SK-N-SH (cell line): ENCODE measurements around the gene AOAH. TPM values are rescaled to one million over a fixed set of nuclear protein-coding genes. Genes with fewer than 3 reads are reported as not detected.

Experiments used
- CTCF ChIA-PET: fragments of 300-600, 350-600 bp; formaldehyde crosslinking; extraction: SDS; loops from one replicate; lab custom pipeline; 2021; lab: Yijun Ruan, JAX
- POLR2A ChIA-PET: fragments of 350-600 bp; sonication (Branson Sonifier 250); formaldehyde crosslinking; extraction: SDS; loops from one replicate; lab custom pipeline; 2020; ENCODE audit warnings: antibody characterized with exemption, inconsistent platforms; lab: Yijun Ruan, JAX
- DNase-seq: peaks from one replicate; pipeline ENCODE4 v3.0.0; 2012
- H2AFZ ChIP-seq: fragments of 200-600 bp; sonication (generic); 2 replicates; pipeline ENCODE4 v1.8.1; 2016; ENCODE audit warnings: antibody characterized with exemption, mild to moderate bottlenecking, low read depth
- H3F3A ChIP-seq: fragments of 200-600 bp; sonication (generic); replicated peaks from 2 replicates; pipeline ENCODE3; 2016; ENCODE audit warnings: antibody characterized with exemption, mild to moderate bottlenecking; ENCODE audit not compliant: insufficient read depth
- H3K27ac ChIP-seq, 2 experiments: fragments of 200-500 bp in 1 of 2; fragments of 200-600 bp in 1 of 2; sonication (Bioruptor generic) in 1 of 2; sonication (generic), shearing (Covaris generic) in 1 of 2; 2 replicates each; pipeline versions ENCODE4 v1.5.1 to v1.6.1; 2014 to 2016; ENCODE audit warnings: low read depth in 2 of 2, inconsistent platforms in 1 of 2, low read length in 1 of 2, mild to moderate bottlenecking in 1 of 2, mixed read lengths in 1 of 2
- H3K27me3 ChIP-seq: fragments of 200-600 bp; sonication (generic), shearing (Covaris generic); 2 replicates; pipeline ENCODE4 v1.6.1; 2016; ENCODE audit warnings: mixed run types; ENCODE audit not compliant: insufficient read depth
- H3K36me3 ChIP-seq, 2 experiments: fragments of 200-500 bp in 1 of 2; fragments of 200-600 bp in 1 of 2; sonication (Bioruptor generic) in 1 of 2; sonication (generic) in 1 of 2; replicated peaks in 1 of 2; 2 replicates each; pipeline versions ENCODE3 to v1.5.1; 2014 to 2016; ENCODE audit warnings: low read length in 1 of 2, mild to moderate bottlenecking in 1 of 2; ENCODE audit not compliant: insufficient read depth in 2 of 2, control insufficient read depth in 1 of 2
- H3K4me1 ChIP-seq, 2 experiments: fragments of 200-500 bp in 1 of 2; fragments of 200-600 bp in 1 of 2; sonication (Bioruptor generic) in 1 of 2; sonication (generic), shearing (Covaris generic) in 1 of 2; 2 replicates each; pipeline versions ENCODE4 v1.5.1 to v1.6.1; 2014 to 2016; ENCODE audit warnings: low read depth in 1 of 2, low read length in 1 of 2, mixed run types in 1 of 2; ENCODE audit not compliant: insufficient read depth in 2 of 2, control insufficient read depth in 1 of 2
- H3K4me2 ChIP-seq: fragments of 200-600 bp; sonication (generic), shearing (Covaris generic); 2 replicates; pipeline ENCODE4 v1.6.1; 2017; ENCODE audit warnings: mixed run types
- H3K4me3 ChIP-seq, 2 experiments: fragments of 200-500 bp in 1 of 2; fragments of 200-600 bp in 1 of 2; sonication (Bioruptor generic) in 1 of 2; sonication (generic), shearing (Covaris generic) in 1 of 2; 2 replicates each; pipeline versions ENCODE4 v1.5.1 to v1.8.1; 2014 to 2016; ENCODE audit warnings: low read depth in 2 of 2, inconsistent platforms in 1 of 2, low read length in 1 of 2, mild to moderate bottlenecking in 1 of 2, mixed read lengths in 1 of 2, moderate library complexity in 1 of 2
- H3K79me2 ChIP-seq: fragments of 200-600 bp; sonication (generic); 2 replicates; pipeline ENCODE4 v1.8.1; 2017; ENCODE audit warnings: mild to moderate bottlenecking; ENCODE audit not compliant: insufficient read depth
- H3K9ac ChIP-seq: fragments of 200-600 bp; sonication (generic); 2 replicates; pipeline ENCODE4 v1.6.1; 2017; ENCODE audit warnings: mixed run types
- H3K9me2 ChIP-seq: fragments of 200-600 bp; sonication (generic); 2 replicates; pipeline ENCODE4 v1.6.1; 2017; ENCODE audit warnings: mixed run types
- H3K9me3 ChIP-seq: fragments of 200-600 bp; sonication (generic); 2 replicates; pipeline ENCODE4 v1.6.1; 2017; ENCODE audit warnings: mixed run types, mild to moderate bottlenecking, moderate library complexity
- H4K20me1 ChIP-seq: fragments of 200-600 bp; sonication (generic); 2 replicates; pipeline ENCODE4 v1.6.1; 2017; ENCODE audit warnings: mild to moderate bottlenecking, mixed run types; ENCODE audit not compliant: insufficient read depth
- ELF1 ChIP-seq: IDR thresholded peaks from 2 replicates; pipeline ENCODE4 v1.4.0; 2012
- EP300 ChIP-seq, 2 experiments: IDR thresholded peaks; 2 replicates each; pipeline versions ENCODE4 v1.4.0 to v1.6.1; 2012; ENCODE audit warnings: borderline replicate concordance in 1 of 2, low read depth in 1 of 2, low read length in 1 of 2
- EZH2phosphoT487 ChIP-seq: fragments of 200-600 bp; sonication (generic); IDR thresholded peaks from 2 replicates; pipeline ENCODE4 v1.6.1; 2017; ENCODE audit warnings: low read depth, mixed run types, mild to moderate bottlenecking, antibody characterized with exemption, moderate library complexity, borderline replicate concordance
- FOXJ3 ChIP-seq: sonication (generic); formaldehyde crosslinking; IDR thresholded peaks from 2 replicates; pipeline ENCODE4 v1.5.1; 2020; ENCODE audit warnings: mild to moderate bottlenecking, missing genetic modification reagents
- FOXM1 ChIP-seq: IDR thresholded peaks from 2 replicates; pipeline ENCODE4 v1.4.0; 2012; ENCODE audit warnings: low read depth, mild to moderate bottlenecking
- GATA2 ChIP-seq: sonication (generic); formaldehyde crosslinking; IDR thresholded peaks from 2 replicates; pipeline ENCODE4 v1.5.0; 2020; ENCODE audit warnings: mild to moderate bottlenecking, missing genetic modification reagents
- IRF3 ChIP-seq: fragments of 150-350 bp; IDR thresholded peaks from 2 replicates; pipeline ENCODE4 v1.6.1; 2016; ENCODE audit warnings: mild to moderate bottlenecking, low read depth, low read length
- JUND ChIP-seq: IDR thresholded peaks from 2 replicates; pipeline ENCODE4 v1.4.0; 2012
- NFIC ChIP-seq: IDR thresholded peaks from 2 replicates; pipeline ENCODE4 v1.4.0; 2012; ENCODE audit warnings: borderline replicate concordance
- POLR2AphosphoS5 ChIP-seq: IDR thresholded peaks from 2 replicates; pipeline ENCODE4 v1.6.1; 2012; ENCODE audit warnings: low read depth, low read length
- RFX5 ChIP-seq: IDR thresholded peaks from 2 replicates; pipeline ENCODE4 v1.6.1; 2012; ENCODE audit warnings: mild to moderate bottlenecking, improper control_type of control experiment, low read length
- SIN3A ChIP-seq: IDR thresholded peaks from 2 replicates; pipeline ENCODE4 v1.6.1; 2012; ENCODE audit warnings: low read depth, mild to moderate bottlenecking, low read length, moderate library complexity, borderline replicate concordance
- SMC3 ChIP-seq: IDR thresholded peaks from 2 replicates; pipeline ENCODE4 v1.6.1; 2012; ENCODE audit warnings: low read depth, low read length, improper control_type of control experiment
- TAF1 ChIP-seq: IDR thresholded peaks from 2 replicates; pipeline ENCODE4 v1.6.1; 2012; ENCODE audit warnings: low read depth, mild to moderate bottlenecking, low read length, moderate library complexity, borderline replicate concordance
- TCF12 ChIP-seq: IDR thresholded peaks from 2 replicates; pipeline ENCODE4 v1.4.0; 2012
- TEAD4 ChIP-seq: IDR thresholded peaks from 2 replicates; pipeline ENCODE4 v1.4.0; 2012; ENCODE audit warnings: mild to moderate bottlenecking, borderline replicate concordance; ENCODE audit not compliant: insufficient read depth
- YY1 ChIP-seq: IDR thresholded peaks from 2 replicates; pipeline ENCODE4 v1.4.0; 2012; ENCODE audit warnings: low read depth, mild to moderate bottlenecking
- WGBS: methylation state at CpG from one replicate; pipeline ENCODE4 v1.1.6; 2017; ENCODE audit warnings: low lambda C conversion rate; 5-methylcytosine and 5-hydroxymethylcytosine counted together
- polyA plus RNA-seq, 3 experiments: library from polyadenylated mRNA; depleted of rRNA; stranded (reverse); fragments of >200 nt; gene quantifications; 2 replicates each; pipeline ENCODE4 v1.2.3, GENCODE V29; 2012
- TF ChIP-seq, protein P1 (sequence below): IDR thresholded peaks from 2 replicates; pipeline ENCODE4 v1.4.0; 2012; ENCODE audit warnings: low read depth
- TF ChIP-seq, protein P2 (sequence below): IDR thresholded peaks from 2 replicates; pipeline ENCODE4; 2012

AOAH gene
- polyA plus RNA-seq, 1 of the 3 experiments (the other 2 are of a cell fraction), result not detected

- TF ChIP-seq IRF3 (no peak), RFX5 (no peak), TCF12 (no peak), NFIC (no peak), ELF1 (no peak), YY1 (no peak)
- TF ChIP-seq, protein P1, sequence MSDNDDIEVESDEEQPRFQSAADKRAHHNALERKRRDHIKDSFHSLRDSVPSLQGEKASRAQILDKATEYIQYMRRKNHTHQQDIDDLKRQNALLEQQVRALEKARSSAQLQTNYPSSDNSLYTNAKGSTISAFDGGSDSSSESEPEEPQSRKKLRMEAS, result no peak
Measured at GRCh38 chr7:36668080-36668479, 56.2 kb downstream of the AOAH start (continued).

GRCh38 chr7:36667007-36667745, 57.1 kb downstream of the AOAH start:
- H3K9me3 ChIP-seq, result no peaks in the 10 kb centered on the region
- H3K4me3 ChIP-seq, result no peak overlapping the region
- no peak for DNase-seq
- no peaks in the 10 kb centered on the region for H3K79me2 ChIP-seq
- CTCF ChIA-PET, result interaction anchor here (1.6 to 2.3 kb wide), 3 partner anchors 12 to 300 kb away, joined by 4 to 6 read pairs (median 4); no protein-coding TSS in a partner anchor
- peaks cover 0 to 3% of the 10 kb centered on the region in 2 experiments; a peak in 1 of 4 replicates for H3K4me1 ChIP-seq
- H3K9ac ChIP-seq, result no peak overlapping the region
- H3F3A ChIP-seq, result no peaks in the 10 kb centered on the region
- H3K27ac ChIP-seq, result no peak overlapping the region
- no peak overlapping the region for H3K4me2 ChIP-seq
- H4K20me1 ChIP-seq, result no peaks in the 10 kb centered on the region
- POLR2A ChIA-PET, result no interaction called here
- WGBS, result 87% methylated on average over 2 of the region's 2 CpGs
- no peaks in the 10 kb centered on the region for H3K9me2 ChIP-seq
- peak; percentile 11; the same call in 1 of the 2 replicates for TF ChIP-seq NFIC
- peak; percentile 33; the same call in 1 of the 2 replicates for TF ChIP-seq TEAD4
- TF ChIP-seq SIN3A, result no peak
- TF ChIP-seq FOXJ3 (CRISPR knock-in tag), result no peak
- TF ChIP-seq EZH2phosphoT487, result no peak
- TF ChIP-seq SMC3, result no peak
- no peak for TF ChIP-seq TAF1
- no peak for TF ChIP-seq IRF3
- TF ChIP-seq RFX5, result no peak
- TF ChIP-seq FOXM1, result 0 out of 2 replicates have a peak, but pooled peaks have one; percentile 31
- TF ChIP-seq GATA2, result no peak
- peak; percentile 57; the same call in 1 of the 2 replicates for TF ChIP-seq POLR2AphosphoS5
- peak; percentile 43 to 45; a peak in 3 of 4 replicates for TF ChIP-seq EP300 (IDR thresholded peaks at IDR 0.05; ENCODE audit: borderline replicate concordance in 1 of 2, low read depth in 1 of 2, low read length in 1 of 2)
- TF ChIP-seq, protein P1, result no peak
- TF ChIP-seq JUND, result peak; percentile 66
- TF ChIP-seq, protein P2, sequence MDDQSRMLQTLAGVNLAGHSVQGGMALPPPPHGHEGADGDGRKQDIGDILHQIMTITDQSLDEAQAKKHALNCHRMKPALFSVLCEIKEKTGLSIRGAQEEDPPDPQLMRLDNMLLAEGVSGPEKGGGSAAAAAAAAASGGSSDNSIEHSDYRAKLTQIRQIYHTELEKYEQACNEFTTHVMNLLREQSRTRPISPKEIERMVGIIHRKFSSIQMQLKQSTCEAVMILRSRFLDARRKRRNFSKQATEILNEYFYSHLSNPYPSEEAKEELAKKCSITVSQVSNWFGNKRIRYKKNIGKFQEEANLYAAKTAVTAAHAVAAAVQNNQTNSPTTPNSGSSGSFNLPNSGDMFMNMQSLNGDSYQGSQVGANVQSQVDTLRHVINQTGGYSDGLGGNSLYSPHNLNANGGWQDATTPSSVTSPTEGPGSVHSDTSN, result peak; percentile 85
- TF ChIP-seq TCF12, result peak; percentile 84
- H3K27me3 ChIP-seq, result no peaks in the 10 kb centered on the region
- H3K36me3 ChIP-seq, result no peaks in the 10 kb centered on the region
- no peak overlapping the region for H2AFZ ChIP-seq
